Measurements from ENCODE around the gene CTDNEP1. TPM values are rescaled to one million over a fixed set of nuclear protein-coding genes. Genes with fewer than 3 reads are reported as not detected.

CTDNEP1 gene
- total and polyA plus RNA-seq, 9 donors, result 42.3 to 256 (median 123) TPM

GRCh38 chr17:7204828-7205461 is 46.6 kb downstream of the CTDNEP1 start:
- peak overlapping the region; percentile 4 to 78 for H3K27ac ChIP-seq

GRCh38 chr17:7204336-7204735 is 47.2 kb downstream of the CTDNEP1 start:
- TF ChIP-seq POLR2A (IDR thresholded peaks at IDR 0.05), result no peak
- no peak for TF ChIP-seq EP300 (IDR thresholded peaks at IDR 0.05)
- no peak for TF ChIP-seq CTCF (IDR thresholded peaks at IDR 0.05)
- no peaks in the 10 kb centered on the region for H3K9me3 ChIP-seq
- no peaks in the 10 kb centered on the region for H3K36me3 ChIP-seq
- peak overlapping the region; percentile 33 for H3K4me3 ChIP-seq
- peak overlapping the region; percentile 4 to 78 for H3K27ac ChIP-seq
- 63 to 70% (median 65%) methylated on average over 15 of the region's 15 CpGs for WGBS, 3 donors
- intact Hi-C loops (cut with DNase I), result no loop called here
- peaks cover 10% of the 10 kb centered on the region for H3K4me1 ChIP-seq (ENCODE audit: insufficient read depth)
- peak in 3 of 5 donors; percentile 31 to 61 (median 60) for DNase-seq
- no peaks in the 10 kb centered on the region for H3K27me3 ChIP-seq

More at GRCh38 chr17:7204828-7205461, 46.6 kb downstream of the CTDNEP1 start:
- 0 to 2% (median 1%) methylated on average over 34 of the region's 34 CpGs for WGBS, 3 donors
- peak; percentile 93 to 96 (median 95) for DNase-seq
- Histone ChIP-seq H3K9me3 (no peaks in the 10 kb centered on the region), H3K4me3 (peak overlapping the region; percentile 33), H3K36me3 (no peaks in the 10 kb centered on the region), H3K4me1 (ENCODE audit: insufficient read depth) (peaks cover 10% of the 10 kb centered on the region), H3K27me3 (no peaks in the 10 kb centered on the region)
- TF ChIP-seq POLR2A (IDR thresholded peaks at IDR 0.05), result peak; percentile 67
- peak; percentile 79 for TF ChIP-seq EP300 (IDR thresholded peaks at IDR 0.05)
- TF ChIP-seq CTCF (IDR thresholded peaks at IDR 0.05), result no peak
- intact Hi-C loops (cut with DNase I), result no loop called here

- H3K9me3 ChIP-seq, result no peaks in the 10 kb centered on the region
- H3K27ac ChIP-seq, result no peak overlapping the region
- intact Hi-C loops (cut with DNase I), result no loop called here
- H3K27me3 ChIP-seq, result no peaks in the 10 kb centered on the region
- H3K4me1 ChIP-seq (ENCODE audit: insufficient read depth), result peaks cover 10% of the 10 kb centered on the region
- 82 to 88% (median 85%) methylated on average over 15 to 16 of the region's 16 CpGs for WGBS, 3 donors
- TF ChIP-seq CTCF (IDR thresholded peaks at IDR 0.05) (no peak), POLR2A (IDR thresholded peaks at IDR 0.05) (no peak), EP300 (IDR thresholded peaks at IDR 0.05) (no peak)
- DNase-seq, result peak in 3 of 5 donors; percentile 49 to 54 (median 52)
- no peaks in the 10 kb centered on the region for H3K36me3 ChIP-seq
- no peak overlapping the region for H3K4me3 ChIP-seq
These were observed 48.1 kb downstream of the CTDNEP1 start for GRCh38 chr17:7203391-7203790.

- WGBS, 3 donors, result 88 to 91% (median 90%) methylated on average over 22 of the region's 22 CpGs
- Histone ChIP-seq H3K27ac (no peak overlapping the region), H3K4me3 (no peak overlapping the region), H3K4me1 (ENCODE audit: insufficient read depth) (no peaks in the 10 kb centered on the region), H3K9me3 (no peaks in the 10 kb centered on the region), H3K36me3 (no peaks in the 10 kb centered on the region), H3K27me3 (no peaks in the 10 kb centered on the region)
- TF ChIP-seq EP300 (IDR thresholded peaks at IDR 0.05) (no peak), CTCF (IDR thresholded peaks at IDR 0.05) (no peak), POLR2A (IDR thresholded peaks at IDR 0.05) (no peak)
- peak in 1 of 5 donors; percentile 14 for DNase-seq
- intact Hi-C loops (cut with DNase I), result no loop called here
These were observed 54.7 kb downstream of the CTDNEP1 start for GRCh38 chr17:7196651-7197401.

Measured in ovary (tissue), 9 donors.